Body of pancreas (tissue), 4 donors: Measurements from ENCODE around the gene MTERF4.

Source experiments
- POLR2A ChIP-seq, 3 donors: fragments of 450-650 bp; IDR thresholded peaks; one replicate each; pipeline ENCODE4 v1.6.1; 2016; ENCODE audit warnings: antibody characterized with exemption in 3 of 3, mild to moderate bottlenecking in 2 of 3
- TF ChIP-seq, protein P1 (sequence below), 7 experiments: fragments of 450-650 bp in 4 of 7; fragments of 200-600 bp in 3 of 7; sonication (generic) in 3 of 7; IDR thresholded peaks; one replicate each; pipeline ENCODE4 v1.5.1; 2016 to 2019; ENCODE audit warnings: antibody characterized with exemption in 7 of 7

- TF ChIP-seq, protein P1, sequence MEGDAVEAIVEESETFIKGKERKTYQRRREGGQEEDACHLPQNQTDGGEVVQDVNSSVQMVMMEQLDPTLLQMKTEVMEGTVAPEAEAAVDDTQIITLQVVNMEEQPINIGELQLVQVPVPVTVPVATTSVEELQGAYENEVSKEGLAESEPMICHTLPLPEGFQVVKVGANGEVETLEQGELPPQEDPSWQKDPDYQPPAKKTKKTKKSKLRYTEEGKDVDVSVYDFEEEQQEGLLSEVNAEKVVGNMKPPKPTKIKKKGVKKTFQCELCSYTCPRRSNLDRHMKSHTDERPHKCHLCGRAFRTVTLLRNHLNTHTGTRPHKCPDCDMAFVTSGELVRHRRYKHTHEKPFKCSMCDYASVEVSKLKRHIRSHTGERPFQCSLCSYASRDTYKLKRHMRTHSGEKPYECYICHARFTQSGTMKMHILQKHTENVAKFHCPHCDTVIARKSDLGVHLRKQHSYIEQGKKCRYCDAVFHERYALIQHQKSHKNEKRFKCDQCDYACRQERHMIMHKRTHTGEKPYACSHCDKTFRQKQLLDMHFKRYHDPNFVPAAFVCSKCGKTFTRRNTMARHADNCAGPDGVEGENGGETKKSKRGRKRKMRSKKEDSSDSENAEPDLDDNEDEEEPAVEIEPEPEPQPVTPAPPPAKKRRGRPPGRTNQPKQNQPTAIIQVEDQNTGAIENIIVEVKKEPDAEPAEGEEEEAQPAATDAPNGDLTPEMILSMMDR (IDR thresholded peaks at IDR 0.05), result no peak
- TF ChIP-seq POLR2A (IDR thresholded peaks at IDR 0.05), result no peak
Observed at GRCh38 chr2:241116606-241117560, 14.8 kb upstream of the MTERF4 start.
